ENCODE measurements around the gene CHST3.

Gene CHST3

DNA sequence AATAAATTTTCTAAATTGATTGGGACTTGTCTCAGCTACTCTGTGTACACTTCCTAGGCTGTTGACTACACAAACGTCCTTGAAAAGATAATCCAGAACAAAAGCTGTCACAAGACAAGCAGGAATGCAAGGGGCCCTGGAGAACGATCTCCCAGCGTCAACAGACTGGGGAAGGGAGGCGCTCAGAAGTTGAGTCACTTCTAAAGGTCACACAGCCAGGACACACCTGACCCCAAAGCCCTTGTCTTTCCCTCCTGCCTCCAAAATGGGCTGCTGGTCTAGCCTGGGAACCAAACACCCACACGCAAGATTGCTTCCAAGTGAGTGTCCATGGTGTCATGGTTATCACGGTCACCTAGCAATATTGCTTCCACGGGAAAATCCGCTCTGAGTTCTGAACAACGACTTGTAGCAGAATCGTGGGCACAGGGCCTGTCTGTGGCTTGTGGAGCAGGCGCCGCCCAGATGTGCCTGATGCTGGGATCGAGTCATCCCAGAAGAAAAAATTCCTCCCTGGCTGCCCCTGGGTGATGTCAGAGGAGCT, 74.3 kb downstream of the CHST3 start:
- H3K4me3 ChIP-seq (ENCODE audit: control insufficient read depth, low read depth, low read length): no peak overlapping the region
- DNase-seq (ENCODE audit: low read depth): no peak
- TF ChIP-seq CTCF (IDR thresholded peaks at IDR 0.05; ENCODE audit: control insufficient read depth, insufficient read depth, low read depth, low read length, missing control alignments): no peak

GRCh38 chr10:72039377-72039776, 75.2 kb downstream of the CHST3 start:
- DNase-seq (ENCODE audit: low read depth): no peak
- no peak overlapping the region for H3K4me3 ChIP-seq (ENCODE audit: control insufficient read depth, low read depth, low read length)
- no peak for TF ChIP-seq CTCF (IDR thresholded peaks at IDR 0.05; ENCODE audit: control insufficient read depth, insufficient read depth, low read depth, low read length, missing control alignments)

DNA sequence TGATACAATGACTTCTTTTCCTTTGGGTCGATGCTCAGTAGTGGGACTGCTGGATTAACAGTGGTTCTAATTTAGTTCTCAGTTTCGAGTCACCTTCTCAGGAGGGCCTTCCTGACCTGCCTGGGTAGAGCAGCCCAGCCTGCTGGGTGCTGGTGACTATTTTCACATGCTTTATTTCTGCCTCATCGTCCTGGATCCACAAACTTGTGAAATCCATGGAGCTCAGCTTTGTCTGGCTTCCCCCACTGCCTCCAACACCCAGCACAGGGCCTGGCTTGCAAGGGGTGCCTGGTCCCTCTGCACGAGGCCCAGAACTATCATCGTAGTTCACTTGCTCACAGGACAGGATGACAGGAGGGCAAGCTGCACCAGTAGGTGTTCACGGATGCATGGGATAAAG, 77.3 kb downstream of the CHST3 start:
- H3K4me3 ChIP-seq (ENCODE audit: control insufficient read depth, low read depth, low read length): no peak overlapping the region
- no peak for TF ChIP-seq CTCF (IDR thresholded peaks at IDR 0.05; ENCODE audit: control insufficient read depth, insufficient read depth, low read depth, low read length, missing control alignments)
- DNase-seq (ENCODE audit: low read depth): no peak

- no peak for DNase-seq (ENCODE audit: low read depth)
- H3K4me3 ChIP-seq (ENCODE audit: control insufficient read depth, low read depth, low read length): no peak overlapping the region
- no peak for TF ChIP-seq CTCF (IDR thresholded peaks at IDR 0.05; ENCODE audit: control insufficient read depth, insufficient read depth, low read depth, low read length, missing control alignments)
Measured at GRCh38 chr10:72043016-72043834, 79.0 kb downstream of the CHST3 start.

DNA sequence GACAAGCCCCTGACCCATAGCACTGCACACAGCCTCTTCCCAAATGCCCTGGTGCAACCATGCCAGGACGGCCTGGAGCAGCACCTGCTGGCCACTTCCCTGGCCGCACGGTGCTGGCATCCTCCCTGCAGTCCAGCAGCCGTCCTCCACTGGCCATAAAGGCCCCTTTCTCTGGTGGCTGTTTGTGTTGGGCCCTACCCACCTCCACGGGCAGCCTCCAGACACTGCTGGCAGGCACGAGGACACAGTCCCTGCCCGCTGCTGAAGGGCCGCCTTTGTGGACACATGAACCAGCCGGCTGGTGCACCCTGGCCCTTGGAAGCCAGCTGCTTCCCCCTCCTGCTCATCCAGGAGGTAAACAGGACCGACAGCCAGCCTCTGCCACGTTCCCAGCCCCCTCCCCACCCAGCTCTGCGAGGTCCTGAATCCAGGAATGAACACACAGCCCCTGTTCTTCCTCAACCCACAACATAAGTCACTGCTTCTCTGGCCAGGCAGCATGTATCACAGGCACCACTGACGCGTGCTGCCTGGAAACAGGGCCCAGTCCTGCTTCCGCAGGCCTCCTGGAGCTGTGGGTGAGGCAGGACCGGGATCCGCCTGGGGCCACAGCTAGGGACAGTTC, 80.3 kb downstream of the CHST3 start:
- peak; percentile 40 for TF ChIP-seq CTCF (IDR thresholded peaks at IDR 0.05; ENCODE audit: control insufficient read depth, insufficient read depth, low read depth, low read length, missing control alignments)
- no peak overlapping the region for H3K4me3 ChIP-seq (ENCODE audit: control insufficient read depth, low read depth, low read length)
- DNase-seq (ENCODE audit: low read depth): no peak

- TF ChIP-seq CTCF (IDR thresholded peaks at IDR 0.05; ENCODE audit: control insufficient read depth, insufficient read depth, low read depth, low read length, missing control alignments): no peak
- no peak overlapping the region for H3K4me3 ChIP-seq (ENCODE audit: control insufficient read depth, low read depth, low read length)
- no peak for DNase-seq (ENCODE audit: low read depth)
Measured at GRCh38 chr10:72045586-72045985, 81.4 kb downstream of the CHST3 start.

Measured in AG09309 (cell line).